ENCODE results near the gene FYN. TPM values are rescaled to one million over a fixed set of nuclear protein-coding genes. Genes with fewer than 3 reads are reported as not detected.

Gene FYN
- total and polyA plus RNA-seq, 2 of the 13 experiments (the other 11 are each of a cell fraction or from before 2014, with no cell fraction given): 15.5 to 24.6 TPM

- no peak for TF ChIP-seq ZBTB43 (CRISPR knock-in tag; conservative IDR thresholded peaks at IDR 0.05)
- TF ChIP-seq CBX5 (CRISPR knock-in tag; IDR thresholded peaks at IDR 0.05; ENCODE audit: borderline replicate concordance): no peak
- TF ChIP-seq ZNF678 (CRISPR knock-in tag; IDR thresholded peaks at IDR 0.05): no peak
- TF ChIP-seq KAT7 (CRISPR knock-in tag; IDR thresholded peaks at IDR 0.05; ENCODE audit: borderline replicate concordance): no peak
- no peak for TF ChIP-seq GABPA (IDR thresholded peaks at IDR 0.05; ENCODE audit: low read depth, low read length)
- no peak for TF ChIP-seq GABPA (CRISPR knock-in tag; IDR thresholded peaks at IDR 0.05; ENCODE audit: low read depth)
Observed at GRCh38 chr6:111911428-111911827, 38.2 kb upstream of the FYN start (continued).

GRCh38 chr6:111909238-111909637 lies 36.0 kb upstream of the FYN start:
- Histone ChIP-seq H3K79me2 (ENCODE audit: insufficient read depth, low read length) (no peaks in the 10 kb centered on the region), H3K36me3 (replicated peaks in 1 of 2; ENCODE audit: control insufficient read depth in 1 of 2, insufficient read depth in 2 of 2, low read length in 2 of 2) (no peaks in the 10 kb centered on the region), H3K27ac (ENCODE audit: extremely low read length, insufficient read depth, low read length) (no peak overlapping the region), H2AFZ (ENCODE audit: low read length) (no peak overlapping the region), H3K4me1 (ENCODE audit: insufficient read depth, low read length) (peaks cover 7% of the 10 kb centered on the region; the same call in 1 of the 2 replicates), H4K20me1 (ENCODE audit: insufficient read depth, low read length) (no peaks in the 10 kb centered on the region), H3K9me3 (ENCODE audit: low read length) (no peaks in the 10 kb centered on the region), H3K4me3 (replicated peaks in 1 of 3; ENCODE audit: insufficient read depth in 1 of 3, low read depth in 2 of 3, low read length in 3 of 3) (no peak overlapping the region), H3K27me3 (ENCODE audit: control insufficient read depth in 1 of 2, insufficient read depth in 2 of 2, low read length in 2 of 2) (no peaks in the 10 kb centered on the region), H3K4me2 (ENCODE audit: low read depth, low read length) (no peak overlapping the region), H3K9ac (ENCODE audit: insufficient read depth, low read depth, low read length) (no peak overlapping the region)
- DNase-seq (ENCODE audit: low spot score) (no peak), FAIRE-seq (no peak), ATAC-seq (peak; percentile 48)
- ChIA-PET POLR2A (no interaction called here), CTCF (ENCODE audit: low intra/inter-chr PET ratio, low total read pairs) (no interaction called here)
- BruUV-seq (replicated peaks): no TSS peak
- intact Hi-C loops (cut with micrococcal nuclease; ENCODE audit: unreplicated experiment) (no loop called here), in situ Hi-C loops (cut with HindIII; ENCODE audit: extremely low pct_ligation_motif_present, low pct_unique_long_range_greater_than_20kb) (no loop called here)
- whole genome bisulfite sequencing (ENCODE audit: low lambda C conversion rate): 31% methylated on average over 3 of the region's 3 CpGs
- TF ChIP-seq CREB1 (IDR thresholded peaks at IDR 0.05) (peak; percentile 90), CREB1 (CRISPR knock-in tag; IDR thresholded peaks at IDR 0.05) (no peak), ATF7 (IDR thresholded peaks at IDR 0.05) (peak; percentile 87), ATF7 (CRISPR knock-in tag; IDR thresholded peaks at IDR 0.05) (no peak)
- TF ChIP-seq, protein P1, sequence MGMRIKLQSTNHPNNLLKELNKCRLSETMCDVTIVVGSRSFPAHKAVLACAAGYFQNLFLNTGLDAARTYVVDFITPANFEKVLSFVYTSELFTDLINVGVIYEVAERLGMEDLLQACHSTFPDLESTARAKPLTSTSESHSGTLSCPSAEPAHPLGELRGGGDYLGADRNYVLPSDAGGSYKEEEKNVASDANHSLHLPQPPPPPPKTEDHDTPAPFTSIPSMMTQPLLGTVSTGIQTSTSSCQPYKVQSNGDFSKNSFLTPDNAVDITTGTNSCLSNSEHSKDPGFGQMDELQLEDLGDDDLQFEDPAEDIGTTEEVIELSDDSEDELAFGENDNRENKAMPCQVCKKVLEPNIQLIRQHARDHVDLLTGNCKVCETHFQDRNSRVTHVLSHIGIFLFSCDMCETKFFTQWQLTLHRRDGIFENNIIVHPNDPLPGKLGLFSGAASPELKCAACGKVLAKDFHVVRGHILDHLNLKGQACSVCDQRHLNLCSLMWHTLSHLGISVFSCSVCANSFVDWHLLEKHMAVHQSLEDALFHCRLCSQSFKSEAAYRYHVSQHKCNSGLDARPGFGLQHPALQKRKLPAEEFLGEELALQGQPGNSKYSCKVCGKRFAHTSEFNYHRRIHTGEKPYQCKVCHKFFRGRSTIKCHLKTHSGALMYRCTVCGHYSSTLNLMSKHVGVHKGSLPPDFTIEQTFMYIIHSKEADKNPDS (CRISPR knock-in tag; IDR thresholded peaks at IDR 0.05): no peak

Data from HepG2 (cell line).